ENCODE data around the gene PRUNE1.

PRUNE1 gene

DNA sequence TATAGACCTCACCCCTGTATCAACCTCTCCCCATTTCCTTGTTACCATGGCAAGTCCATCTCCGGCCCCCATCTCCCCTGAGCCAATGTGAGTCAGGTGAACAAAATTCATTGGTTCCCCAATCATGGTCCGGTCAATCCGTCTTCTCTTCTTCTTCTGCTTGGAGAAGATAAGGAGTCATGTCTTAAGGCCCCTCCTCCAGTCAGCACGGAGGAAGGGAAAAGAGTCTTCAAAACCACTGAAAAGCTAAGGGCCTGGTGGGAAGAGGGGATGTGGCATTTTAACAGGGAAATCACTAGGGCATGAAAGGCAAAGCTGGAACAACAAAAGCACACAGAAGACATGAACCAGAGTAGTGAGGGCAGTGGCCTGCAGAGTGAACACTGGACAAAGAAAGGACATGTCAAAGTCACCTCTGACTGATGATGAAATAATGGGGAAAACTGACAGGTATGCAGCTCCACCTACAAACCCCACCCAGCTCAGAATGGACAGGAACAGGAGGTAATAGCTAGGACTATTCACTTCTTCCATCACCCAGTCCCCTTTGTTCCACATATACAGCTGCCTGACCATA is 46.8 kb downstream of the PRUNE1 start:
- DNase-seq = no peak

DNA sequence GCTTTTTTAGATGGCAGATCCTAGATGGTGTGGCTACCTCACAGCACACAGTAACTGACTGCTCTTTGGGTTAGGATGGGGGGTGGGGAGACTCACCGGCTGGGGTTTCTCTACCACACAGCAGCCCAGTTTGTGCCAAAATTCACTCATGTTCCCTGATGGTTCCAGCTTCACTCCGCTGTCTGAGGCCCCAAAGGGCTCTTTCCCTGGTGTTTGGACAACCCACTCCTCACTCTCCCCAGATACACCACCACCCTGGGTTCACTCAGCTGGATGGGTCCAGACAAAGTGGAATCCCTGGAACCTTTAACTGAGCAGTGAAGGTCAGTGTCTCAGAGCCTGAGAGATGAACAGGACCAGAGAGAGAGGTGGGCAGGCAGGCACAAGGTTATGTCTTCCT is 47.3 kb downstream of the PRUNE1 start:
- no peak for DNase-seq

DNA sequence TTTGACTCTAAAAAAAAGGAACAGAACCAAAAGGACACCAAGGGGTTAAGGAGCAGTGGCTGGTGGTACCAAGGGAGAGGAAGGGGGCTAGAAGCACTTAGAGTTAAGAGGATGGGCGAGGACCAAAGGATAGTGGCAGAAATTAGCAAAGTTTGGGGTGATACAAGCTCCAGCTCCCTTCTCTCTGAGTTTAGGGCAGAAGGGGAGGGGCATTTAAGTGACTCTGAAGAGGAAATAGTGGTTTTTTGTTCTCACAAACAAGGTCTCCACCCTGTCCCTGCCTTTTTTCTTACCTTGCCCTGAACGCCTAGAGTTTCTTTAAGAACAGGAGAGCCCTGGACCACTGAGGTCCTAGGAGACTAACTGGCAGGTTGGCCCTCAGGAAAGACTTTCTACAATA is 47.9 kb downstream of the PRUNE1 start:
- no peak for DNase-seq

DNA sequence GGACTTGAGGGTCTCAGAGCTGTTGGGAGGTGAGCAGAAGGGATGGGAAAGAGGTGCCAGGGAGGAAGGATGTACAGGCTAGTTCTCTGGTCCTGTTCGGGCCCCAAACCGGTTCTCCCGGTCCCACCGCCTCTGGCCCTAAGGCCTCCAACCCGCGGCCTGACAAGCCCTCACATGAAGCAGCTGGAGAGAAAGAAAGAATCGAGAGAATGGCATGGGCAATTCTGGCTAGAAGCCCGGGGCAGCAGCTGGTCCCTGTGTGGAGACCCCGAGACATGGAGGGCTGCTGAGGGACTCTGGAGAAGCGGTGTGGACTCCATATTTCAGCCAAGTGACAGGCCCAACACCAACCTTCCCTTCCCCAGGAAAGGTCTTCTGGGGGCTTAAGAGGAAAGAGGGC is 50.4 kb downstream of the PRUNE1 start:
- no peak for DNase-seq

DNA sequence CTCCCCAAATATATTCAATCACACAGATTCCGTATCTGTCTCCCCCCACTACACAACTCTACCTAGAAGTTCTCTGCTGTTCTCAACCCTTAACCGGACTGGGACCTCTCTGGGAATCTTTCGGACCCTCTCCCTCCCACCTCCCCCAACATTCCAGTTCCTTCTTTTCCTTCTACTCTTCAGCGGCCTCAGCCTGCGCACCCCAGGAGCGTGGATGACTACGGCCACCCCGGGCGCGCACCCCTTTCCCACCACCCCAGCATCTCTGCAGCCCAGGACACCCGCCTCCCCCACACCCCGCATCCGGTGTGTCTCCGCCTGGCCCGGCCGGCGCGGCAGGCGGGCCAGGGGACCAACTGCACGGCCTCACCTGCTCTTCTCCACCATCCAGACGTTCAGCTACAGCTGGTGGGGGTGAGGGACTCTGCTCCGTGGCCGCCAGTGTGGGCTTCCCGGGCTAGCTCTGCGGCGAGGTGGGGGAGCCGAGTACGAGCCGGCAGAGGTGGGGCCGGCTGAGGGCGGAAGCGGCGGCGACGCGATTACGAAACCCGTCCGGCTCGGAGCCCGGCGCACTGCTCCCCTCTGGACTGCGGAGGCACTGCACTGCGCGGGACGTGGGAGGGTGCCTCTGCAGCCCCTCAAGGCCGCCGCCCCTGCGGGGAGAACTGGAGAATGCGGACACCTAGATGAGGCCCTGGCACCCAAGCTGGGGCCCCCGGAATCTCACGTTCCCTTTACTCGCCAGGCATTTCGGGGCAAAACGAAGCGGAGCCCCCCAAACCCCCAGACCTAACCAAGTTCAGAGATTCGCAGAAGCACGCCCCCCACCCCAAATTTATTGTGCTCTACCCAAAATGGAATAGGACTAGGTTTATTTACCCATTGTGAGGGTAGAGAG is 51.1 kb downstream of the PRUNE1 start, which contains the start of gene CDC42SE1:
CDC42SE1 (minus strand) TSS at position 514 of the 898 bp plus-strand sequence. CDS start 3,892 bp downstream, outside the sequence.
- peak; percentile 69 for DNase-seq

DNA sequence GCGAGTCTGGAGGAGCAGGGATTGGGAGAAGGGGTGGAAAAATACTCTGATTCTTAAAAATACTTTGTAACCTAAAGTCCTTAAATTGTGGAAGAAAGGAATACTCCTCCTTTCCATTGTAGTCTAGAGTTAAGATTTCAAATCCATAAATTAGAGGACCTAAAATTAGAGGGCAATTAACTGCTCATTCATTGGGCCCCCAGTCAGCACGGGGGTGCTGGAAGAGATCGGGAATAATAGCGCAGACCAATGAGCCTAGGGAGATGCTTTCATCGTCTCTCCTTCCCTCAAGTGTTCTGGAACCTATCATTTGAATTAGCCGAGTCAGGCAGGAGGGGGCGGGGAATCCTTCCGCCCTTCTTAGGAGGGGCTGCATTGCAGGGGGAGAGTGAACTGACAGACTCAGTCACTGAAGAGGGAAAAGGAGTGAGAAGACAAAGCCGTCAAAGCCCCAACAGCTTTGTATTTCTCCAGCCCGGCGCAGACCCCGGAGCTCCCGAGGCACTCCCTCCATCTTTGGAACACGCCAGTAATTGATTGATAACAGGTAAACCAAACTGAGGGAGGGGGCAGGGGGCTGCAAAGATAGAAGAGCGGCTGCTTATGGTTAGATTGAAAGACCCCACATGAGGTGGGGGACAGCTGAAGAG is 51.9 kb downstream of the PRUNE1 start, which contains the start of gene MLLT11:
MLLT11 (plus strand) TSS at position 391 of the 650 bp plus-strand sequence. CDS start 6,828 bp downstream, outside the sequence.
- DNase-seq = no peak

DNA sequence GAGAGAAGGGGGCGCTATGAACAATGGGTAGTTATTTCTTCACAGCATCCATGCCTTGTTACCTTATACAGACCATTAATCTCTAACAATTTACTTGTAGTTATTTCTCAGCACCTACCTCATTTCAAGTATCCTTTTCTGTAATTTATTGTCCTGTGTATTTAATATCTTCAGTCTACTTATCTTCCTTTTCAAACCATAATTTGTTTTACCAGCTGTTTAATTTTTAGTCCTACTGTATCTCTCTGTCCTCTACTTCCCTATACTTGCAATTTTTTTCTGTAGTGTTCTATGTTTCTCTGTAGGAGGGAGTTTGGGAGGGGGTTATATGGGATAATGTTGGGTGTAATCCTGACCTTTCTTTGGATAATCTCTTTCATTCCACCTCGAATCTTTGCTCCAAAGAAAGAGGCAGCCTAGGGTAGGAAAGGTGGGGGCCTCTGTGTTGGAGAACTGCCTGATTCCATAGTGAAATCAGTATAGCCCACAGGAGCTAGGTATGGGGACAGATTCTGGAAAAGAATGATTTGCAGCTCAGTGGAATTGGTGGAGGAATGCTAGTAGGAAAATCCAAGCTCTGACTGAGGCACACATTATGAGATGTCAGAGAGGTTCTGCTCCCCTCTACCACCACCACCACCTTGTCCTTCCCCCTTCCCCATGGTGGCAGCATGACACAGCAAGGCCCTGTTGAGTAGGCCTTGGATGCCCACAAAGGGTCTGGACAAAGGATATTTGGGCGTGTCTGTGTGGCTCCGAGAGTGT is 52.6 kb downstream of the PRUNE1 start:
- peak; percentile 5 for DNase-seq

DNA sequence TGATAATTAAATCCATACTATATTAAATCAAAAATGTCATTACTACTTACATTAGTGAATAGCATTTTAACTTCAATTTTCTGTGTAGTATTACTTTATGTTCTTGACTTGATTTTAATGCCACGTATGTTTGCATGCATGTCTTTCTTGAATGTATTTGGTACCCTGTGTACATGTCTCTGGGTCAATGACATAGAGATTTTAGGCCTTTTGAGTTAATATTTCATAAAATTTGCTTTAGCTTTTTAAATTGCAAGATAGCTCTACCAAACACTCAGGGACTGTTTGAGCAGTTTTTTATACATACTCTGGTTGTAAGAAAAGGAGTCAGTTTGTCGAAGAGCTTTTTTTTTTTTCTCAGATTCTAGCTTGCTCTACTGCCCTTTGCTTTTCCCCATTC is 53.5 kb downstream of the PRUNE1 start:
- DNase-seq = no peak

DNA sequence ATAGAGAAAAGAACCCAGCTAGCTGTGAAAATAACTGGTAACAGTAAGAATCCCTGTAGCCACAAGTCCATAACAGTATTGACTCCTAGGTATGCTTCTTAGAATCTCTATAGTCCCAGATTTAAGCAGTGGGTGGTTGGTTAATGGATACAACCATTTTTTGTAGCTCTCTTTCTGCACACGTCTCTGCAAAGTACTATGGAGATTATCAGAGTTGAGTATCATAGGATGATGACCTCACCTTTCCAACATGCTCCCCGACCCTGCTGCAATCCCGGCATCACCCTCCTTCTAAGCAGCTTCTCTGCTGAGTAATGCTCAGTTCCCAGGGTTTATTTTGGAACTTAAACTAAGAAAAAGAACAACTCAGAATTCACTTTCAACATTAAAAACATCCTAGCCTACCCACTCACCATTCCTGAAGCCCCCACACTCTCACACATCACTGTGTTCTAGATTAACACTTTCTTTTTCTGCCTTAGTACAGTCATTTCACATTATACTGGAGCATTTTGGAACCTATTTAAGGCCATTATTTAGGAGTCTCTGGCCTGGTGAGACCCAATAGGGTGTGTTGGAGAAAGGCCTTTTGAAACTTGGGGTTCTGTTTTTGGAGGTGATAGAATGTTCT is 54.6 kb downstream of the PRUNE1 start:
- DNase-seq = no peak

DNA sequence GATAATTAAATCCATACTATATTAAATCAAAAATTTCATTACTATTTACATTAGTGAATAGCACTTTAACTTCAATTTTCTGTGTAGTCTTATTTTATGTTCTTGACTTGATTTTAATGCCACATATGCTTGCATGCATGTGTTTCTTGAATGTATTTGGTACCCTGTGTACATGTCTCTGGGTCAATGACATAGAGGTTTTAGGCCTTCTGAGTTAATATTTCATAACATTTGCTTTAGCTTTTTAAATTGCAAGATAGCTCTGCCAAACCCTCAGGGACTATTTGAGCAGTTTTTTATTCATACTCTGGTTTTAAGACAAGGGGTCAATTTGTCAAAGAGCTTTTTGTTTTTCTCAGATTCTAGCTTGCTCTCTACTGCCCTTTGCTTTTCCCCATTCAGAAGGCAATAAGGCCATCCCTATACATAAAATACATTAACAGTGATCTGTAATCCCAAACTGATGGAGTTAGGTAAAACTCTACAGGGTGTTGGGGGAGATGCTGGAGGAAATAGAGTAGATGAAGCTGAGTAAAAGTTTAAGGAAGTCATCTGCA is 56.9 kb downstream of the PRUNE1 start:
- DNase-seq = no peak

DNA sequence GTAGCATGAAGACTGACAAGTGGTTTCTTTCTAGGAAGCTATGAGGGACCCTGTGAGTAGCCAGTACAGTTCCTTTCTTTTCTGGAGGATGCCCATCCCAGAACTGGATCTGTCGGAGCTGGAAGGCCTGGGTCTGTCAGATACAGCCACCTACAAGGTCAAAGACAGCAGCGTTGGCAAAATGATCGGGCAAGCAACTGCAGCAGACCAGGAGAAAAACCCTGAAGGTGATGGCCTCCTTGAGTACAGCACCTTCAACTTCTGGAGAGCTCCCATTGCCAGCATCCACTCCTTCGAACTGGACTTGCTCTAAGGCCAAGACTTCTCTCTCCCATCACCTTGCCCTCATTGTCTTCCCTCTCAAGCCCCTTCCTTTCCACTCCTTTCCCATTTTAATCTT is 58.9 kb downstream of the PRUNE1 start:
- DNase-seq = no peak

DNA sequence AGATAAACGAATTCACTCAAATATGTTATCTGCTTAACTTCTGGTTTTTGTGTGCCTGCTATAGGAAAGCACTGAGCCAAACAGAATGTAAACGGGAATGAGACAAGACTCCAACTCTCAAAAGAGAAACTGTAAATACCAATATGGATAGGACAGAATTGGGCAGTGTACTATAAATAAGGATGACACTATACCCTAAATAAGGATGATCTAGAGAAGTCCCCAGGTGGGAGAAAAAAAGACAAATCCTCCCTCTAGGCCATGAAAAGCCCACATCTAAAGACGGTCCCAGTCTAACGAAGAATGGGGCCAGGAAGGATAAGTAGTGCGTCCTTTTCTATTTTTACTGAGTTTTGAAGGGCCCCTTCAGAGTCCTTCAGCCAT is 60.8 kb downstream of the PRUNE1 start:
- no peak for DNase-seq

DNA sequence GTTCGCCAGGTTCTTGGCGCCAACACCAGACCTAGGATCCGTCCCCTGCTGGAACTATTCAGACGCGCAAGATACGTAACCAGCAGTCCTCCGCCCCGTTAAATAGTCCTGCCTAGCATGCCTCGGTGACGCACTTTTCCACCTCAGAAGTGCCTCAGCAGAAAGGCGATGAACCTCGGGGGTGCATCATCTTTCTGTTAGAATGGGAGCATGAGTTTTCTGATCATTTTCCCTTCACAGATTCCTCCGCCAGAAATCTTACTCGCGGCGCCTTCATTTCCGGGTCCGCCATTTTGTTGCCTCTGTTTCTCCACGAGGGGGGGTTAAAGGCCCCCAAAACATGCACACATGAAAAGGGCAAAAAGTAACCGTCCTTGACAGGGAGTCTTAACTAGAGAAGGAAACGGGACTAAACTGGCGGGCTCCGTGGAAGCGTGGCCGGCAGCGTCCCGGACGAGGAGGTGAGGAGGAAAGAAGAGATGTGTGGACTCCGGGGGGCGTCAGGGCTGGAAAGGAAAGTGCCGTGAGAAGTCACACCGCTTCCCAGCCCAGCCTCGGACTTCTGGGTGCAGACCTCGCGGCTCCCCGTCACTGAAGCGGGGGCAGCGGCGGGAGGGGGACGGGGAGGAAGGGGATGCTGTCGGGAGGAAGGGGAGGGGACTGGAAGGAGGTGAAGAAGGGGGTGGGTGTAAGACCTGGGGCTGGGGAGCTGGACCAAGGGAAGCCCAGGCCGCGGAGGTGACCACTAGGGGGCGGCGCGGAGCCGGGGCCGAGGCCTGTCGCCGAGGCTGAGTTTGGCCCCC is 62.4 kb downstream of the PRUNE1 start, which contains the start of gene GABPB2:
GABPB2 (plus strand) TSS at position 288 of the 803 bp plus-strand sequence. CDS start 17,429 bp downstream, outside the sequence.
- peak; percentile 70 for DNase-seq

DNA sequence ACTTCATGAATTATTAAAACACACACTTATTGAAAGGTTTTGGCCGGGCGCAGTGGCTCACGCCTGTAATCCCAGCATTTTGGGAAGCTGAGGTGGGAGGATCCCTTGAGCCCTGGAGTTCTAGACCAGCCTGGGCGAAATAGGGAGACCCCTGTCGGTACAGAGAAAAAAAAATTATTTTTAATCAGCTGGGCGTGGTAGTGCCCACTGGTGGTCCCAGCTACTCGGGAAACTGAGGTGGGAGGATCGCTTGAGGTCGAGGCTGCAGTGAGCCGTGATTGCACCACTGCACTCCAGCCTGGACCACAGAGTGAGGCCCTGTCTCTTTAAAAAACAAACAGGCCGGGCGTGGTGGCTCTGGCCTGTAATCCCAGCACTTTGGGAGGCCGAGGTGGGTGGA is 64.0 kb downstream of the PRUNE1 start:
- no peak for DNase-seq
